ENCODE results near the gene GTPBP1.

- TF ChIP-seq CTCF (IDR thresholded peaks at IDR 0.05) (no peak), EZH2 (IDR thresholded peaks at IDR 0.05; ENCODE audit: borderline replicate concordance, insufficient read depth, low read depth, low read length, poor library complexity, severe bottlenecking) (no peak)
These were observed 10.8 kb upstream of the GTPBP1 start for GRCh38 chr22:38694940-38695339.
